SU-DHL-6 (cell line): Measurements from ENCODE around the gene SLC35E4.

Experiments used
- H2AFZ ChIP-seq: fragments of 200-600 bp; sonication (generic); 2 replicates; pipeline ENCODE4 v1.6.1; 2014; ENCODE audit warnings: low read depth, mild to moderate bottlenecking, moderate library complexity, mixed read lengths, antibody characterized with exemption, low read length; ENCODE audit not compliant: severe bottlenecking
- H3F3A ChIP-seq: fragments of 200-600 bp; shearing (Covaris generic); 2 replicates; pipeline ENCODE4 v1.6.0; 2016; ENCODE audit warnings: antibody characterized with exemption, mild to moderate bottlenecking; ENCODE audit not compliant: insufficient read depth
- H3K27ac ChIP-seq: fragments of 200-600 bp; sonication (generic); 2 replicates; pipeline ENCODE4 v1.5.1; 2016; ENCODE audit warnings: low read depth, mild to moderate bottlenecking, low read length, moderate library complexity, mixed read lengths
- H3K27me3 ChIP-seq: fragments of 200-600 bp; sonication (generic), shearing (Covaris generic); 2 replicates; pipeline ENCODE4 v1.6.0; 2014; ENCODE audit warnings: mild to moderate bottlenecking, low read length
- H3K36me3 ChIP-seq: fragments of 200-600 bp; sonication (generic); 2 replicates; pipeline ENCODE4 v1.6.1; 2014; ENCODE audit warnings: mild to moderate bottlenecking, low read length, mixed read lengths
- H3K4me2 ChIP-seq: fragments of 300-600, 200-600 bp; shearing (Covaris generic), sonication (generic); 2 replicates; pipeline ENCODE4 v1.6.0; 2014; ENCODE audit warnings: low read length, low read depth, mild to moderate bottlenecking; ENCODE audit not compliant: poor library complexity, severe bottlenecking
- H3K4me3 ChIP-seq: fragments of 200-600 bp; sonication (generic); 2 replicates; pipeline ENCODE4 v1.5.1; 2014; ENCODE audit warnings: antibody characterized with exemption, low read length, mild to moderate bottlenecking, mixed read lengths; ENCODE audit not compliant: insufficient read depth, poor library complexity, severe bottlenecking
- H3K79me2 ChIP-seq: fragments of 200-600 bp; sonication (generic); 2 replicates; pipeline ENCODE4 v1.6.1; 2014; ENCODE audit warnings: mild to moderate bottlenecking, low read length, moderate library complexity; ENCODE audit not compliant: insufficient read depth
- H3K9ac ChIP-seq: fragments of 200-600 bp; sonication (generic); 2 replicates; pipeline ENCODE4 v1.7.0; 2014; ENCODE audit warnings: mild to moderate bottlenecking, low read length
- H3K9me2 ChIP-seq: fragments of 200-600 bp; sonication (generic); replicated peaks from 2 replicates; pipeline ENCODE4 v1.6.1; 2014; ENCODE audit warnings: low read length; ENCODE audit not compliant: insufficient read depth
- H3K9me3 ChIP-seq: fragments of 200-600 bp; sonication (generic); 2 replicates; pipeline ENCODE4 v1.6.1; 2014; ENCODE audit warnings: low read length, mixed read lengths; ENCODE audit not compliant: insufficient read depth
- H4K20me1 ChIP-seq: fragments of 200-600 bp; sonication (generic); 2 replicates; pipeline ENCODE4 v1.6.1; 2014; ENCODE audit warnings: low read depth, mild to moderate bottlenecking, antibody characterized with exemption, low read length, moderate library complexity, mixed read lengths
- CTCF ChIP-seq: fragments of 200-600 bp; sonication (generic); IDR thresholded peaks from one replicate; pipeline ENCODE4 v1.5.1; 2017; ENCODE audit warnings: antibody characterized with exemption, mild to moderate bottlenecking, low read length, moderate library complexity; ENCODE audit not compliant: insufficient read depth, poor library complexity, severe bottlenecking
- EZH2phosphoT487 ChIP-seq: fragments of 200-600 bp; sonication (generic), shearing (Covaris generic); conservative IDR thresholded peaks from 2 replicates; pipeline ENCODE4 v1.6.1; 2018; ENCODE audit warnings: mild to moderate bottlenecking, antibody characterized with exemption, low read length, moderate library complexity, mixed read lengths

Gene SLC35E4

GRCh38 chr22:30681831-30682230 lies 46.2 kb downstream of the SLC35E4 start:
- H4K20me1 ChIP-seq = no peaks in the 10 kb centered on the region
- no peaks in the 10 kb centered on the region for H3K36me3 ChIP-seq
- no peak overlapping the region for H3K4me2 ChIP-seq
- H2AFZ ChIP-seq = no peak overlapping the region
- no peaks in the 10 kb centered on the region for H3K9me2 ChIP-seq
- H3K27me3 ChIP-seq = no peaks in the 10 kb centered on the region
- TF ChIP-seq CTCF (no peak), EZH2phosphoT487 (no peak)
- no peak overlapping the region for H3K27ac ChIP-seq
- no peaks in the 10 kb centered on the region for H3K9me3 ChIP-seq
- no peaks in the 10 kb centered on the region for H3F3A ChIP-seq
- H3K9ac ChIP-seq = no peak overlapping the region
- H3K4me3 ChIP-seq = no peak overlapping the region
- H3K79me2 ChIP-seq = no peaks in the 10 kb centered on the region

GRCh38 chr22:30685178-30685577 lies 49.6 kb downstream of the SLC35E4 start:
- no peaks in the 10 kb centered on the region for H3K9me2 ChIP-seq
- H3K27ac ChIP-seq = no peak overlapping the region
- no peaks in the 10 kb centered on the region for H3K9me3 ChIP-seq

GRCh38 chr22:30687358-30687757 lies 51.8 kb downstream of the SLC35E4 start:
- Histone ChIP-seq H3K9me3 (no peaks in the 10 kb centered on the region), H3K9ac (no peak overlapping the region), H3F3A (no peaks in the 10 kb centered on the region), H4K20me1 (no peaks in the 10 kb centered on the region), H3K27ac (no peak overlapping the region), H3K9me2 (no peaks in the 10 kb centered on the region), H3K36me3 (no peaks in the 10 kb centered on the region), H3K4me3 (no peak overlapping the region), H3K79me2 (no peaks in the 10 kb centered on the region), H3K27me3 (no peaks in the 10 kb centered on the region), H2AFZ (no peak overlapping the region), H3K4me2 (no peak overlapping the region)
- TF ChIP-seq EZH2phosphoT487 = no peak
- no peak for TF ChIP-seq CTCF

More at GRCh38 chr22:30685178-30685577, 49.6 kb downstream of the SLC35E4 start:
- Histone ChIP-seq H3K4me3 (no peak overlapping the region), H3K4me2 (no peak overlapping the region), H3F3A (no peaks in the 10 kb centered on the region), H3K27me3 (no peaks in the 10 kb centered on the region), H2AFZ (no peak overlapping the region), H4K20me1 (no peaks in the 10 kb centered on the region), H3K79me2 (no peaks in the 10 kb centered on the region), H3K9ac (no peak overlapping the region), H3K36me3 (no peaks in the 10 kb centered on the region)
- TF ChIP-seq CTCF (no peak), EZH2phosphoT487 (no peak)
